GM18526 (cell line): ENCODE measurements around the gene TTC39C.

ENCODE experiments used
- POLR2A ChIP-seq: IDR thresholded peaks from 3 replicates; pipeline ENCODE4 v1.6.1; 2011; ENCODE audit not compliant: insufficient read length; ENCODE audit errors: extremely low read depth

The TTC39C gene

DNA sequence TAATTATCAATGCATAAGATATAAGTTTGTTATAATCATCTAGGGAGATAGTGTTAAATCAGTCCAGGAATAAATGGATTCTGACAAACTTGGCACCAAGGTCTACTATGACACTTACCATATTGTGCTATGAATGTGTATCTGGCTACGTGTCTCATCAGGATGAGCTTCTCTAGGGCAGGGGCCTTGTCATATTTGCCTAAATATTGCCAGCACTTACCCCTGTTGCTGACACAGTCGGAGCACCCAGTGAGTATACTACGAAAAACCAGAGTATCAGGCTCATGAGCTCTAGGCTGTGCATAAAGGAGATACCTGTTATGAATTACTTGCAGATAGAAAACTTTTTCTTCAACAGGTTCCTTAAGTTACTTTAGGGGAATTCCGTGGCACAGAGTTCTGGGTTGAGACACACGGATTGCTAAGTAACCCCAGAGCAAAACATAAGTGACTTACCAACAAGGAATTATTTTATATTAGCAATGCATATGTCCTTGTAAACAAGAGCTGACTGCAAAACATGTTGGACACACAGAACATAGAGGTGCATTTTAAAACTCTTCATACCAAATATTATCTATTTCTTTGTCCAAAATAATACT lies 7.7 kb upstream of the TTC39C start:
- no peak for TF ChIP-seq POLR2A

DNA sequence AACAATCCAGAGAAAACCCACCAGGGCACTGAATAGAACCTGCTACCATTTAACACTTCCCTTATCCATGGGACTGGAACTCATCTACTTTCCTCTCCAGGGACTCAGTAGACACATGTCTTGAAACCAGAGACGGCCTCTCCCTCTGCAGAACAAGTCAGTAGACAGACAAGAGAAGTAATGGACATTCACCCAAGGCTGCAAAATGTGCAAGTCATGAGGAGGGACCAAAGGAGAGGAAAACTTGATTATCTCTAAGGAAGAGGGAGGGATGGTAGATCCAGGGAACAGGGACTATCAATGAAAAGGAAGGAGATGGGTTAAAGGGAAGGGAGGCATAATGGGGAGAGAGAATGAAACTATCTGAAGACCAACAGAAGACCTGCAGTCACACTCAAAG lies 5.3 kb upstream of the TTC39C start:
- no peak for TF ChIP-seq POLR2A

DNA sequence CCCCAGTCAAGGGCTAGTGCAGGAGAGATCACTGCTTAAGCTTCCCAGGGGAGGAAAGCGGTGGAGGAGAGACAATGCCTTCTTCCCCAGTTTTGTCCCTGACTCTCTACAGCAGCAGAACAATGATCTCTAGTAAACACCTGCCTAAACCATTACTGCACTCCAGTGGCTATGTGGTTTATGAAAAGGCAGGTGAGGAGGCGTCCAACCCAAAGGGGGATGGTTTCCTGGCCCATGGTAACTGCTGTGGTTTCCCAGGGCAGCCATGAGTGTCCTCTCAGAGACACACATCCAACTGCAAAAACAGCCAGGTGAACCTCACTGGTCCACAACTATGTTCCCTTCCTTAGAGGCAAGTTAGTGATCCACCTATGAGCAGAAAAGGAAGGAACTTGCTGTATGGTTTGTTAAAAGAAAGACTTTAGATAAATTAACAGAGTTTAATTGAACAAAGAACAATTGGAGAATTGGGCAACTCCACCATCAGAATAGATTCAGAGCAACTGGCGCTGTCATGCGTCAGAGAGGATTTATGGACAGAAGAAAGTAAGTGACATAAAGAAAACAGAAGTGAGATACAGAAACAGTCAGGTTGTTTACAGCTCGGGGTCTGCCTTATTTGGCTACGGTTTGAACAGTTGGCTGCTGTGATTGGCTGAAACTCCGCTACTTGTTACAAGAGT lies 4.8 kb upstream of the TTC39C start:
- TF ChIP-seq POLR2A: no peak

DNA sequence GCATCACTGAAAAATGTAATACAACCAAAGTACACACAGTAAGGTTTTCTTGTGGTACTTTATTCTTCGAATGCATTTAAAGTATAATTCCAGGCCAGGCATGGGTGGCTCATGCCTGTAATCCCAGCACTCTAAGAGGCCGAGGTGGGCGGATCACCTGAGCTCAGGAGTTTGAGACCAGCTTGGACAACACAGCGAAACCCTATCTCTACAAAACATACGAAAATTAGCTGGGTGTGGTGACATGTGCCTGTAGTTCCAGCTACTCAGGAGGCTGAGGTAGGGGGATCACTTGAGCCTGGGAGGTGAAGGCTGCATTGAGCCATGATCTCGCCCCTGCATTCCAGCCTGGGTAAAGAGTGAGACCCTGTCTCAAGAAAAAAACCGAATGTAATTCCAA lies 3.9 kb upstream of the TTC39C start:
- no peak for TF ChIP-seq POLR2A

DNA sequence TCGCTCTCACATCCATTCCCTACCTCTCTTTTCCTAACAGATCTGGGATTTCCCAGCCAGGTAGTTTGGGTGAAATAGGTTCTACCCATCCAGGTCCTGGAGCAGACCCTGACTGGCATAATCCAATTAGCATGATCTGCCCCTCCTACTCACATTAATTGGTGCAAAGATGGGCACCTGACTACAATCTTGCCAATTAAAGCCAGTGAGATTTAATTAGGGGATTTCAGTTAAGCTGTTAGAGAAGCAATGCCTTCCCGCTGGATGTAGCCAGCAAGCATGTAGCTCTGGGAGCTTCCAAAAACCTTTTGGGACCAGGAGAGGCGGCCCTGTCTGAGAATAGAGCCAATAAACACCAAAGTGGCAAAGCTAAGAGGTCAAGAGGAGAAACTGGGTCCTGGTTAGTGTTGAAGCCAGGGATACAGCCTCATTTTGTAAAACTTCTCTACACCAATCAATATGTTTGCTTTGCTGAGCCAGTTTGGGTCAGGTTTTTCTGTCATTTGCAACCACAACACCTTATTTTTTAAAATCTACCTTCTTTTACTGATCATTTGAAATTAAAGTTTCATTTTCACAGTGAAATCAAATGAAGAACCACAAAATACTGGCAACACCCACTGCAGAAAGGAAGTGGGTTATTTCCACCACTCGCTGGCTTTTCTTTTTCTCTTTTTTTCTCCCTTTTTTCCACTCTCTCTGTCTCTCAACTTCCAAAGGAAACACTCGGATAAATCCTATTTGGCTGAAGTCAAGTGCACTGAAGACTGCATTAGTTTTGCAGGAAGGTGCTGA lies 3.2 kb upstream of the TTC39C start:
- TF ChIP-seq POLR2A: no peak

DNA sequence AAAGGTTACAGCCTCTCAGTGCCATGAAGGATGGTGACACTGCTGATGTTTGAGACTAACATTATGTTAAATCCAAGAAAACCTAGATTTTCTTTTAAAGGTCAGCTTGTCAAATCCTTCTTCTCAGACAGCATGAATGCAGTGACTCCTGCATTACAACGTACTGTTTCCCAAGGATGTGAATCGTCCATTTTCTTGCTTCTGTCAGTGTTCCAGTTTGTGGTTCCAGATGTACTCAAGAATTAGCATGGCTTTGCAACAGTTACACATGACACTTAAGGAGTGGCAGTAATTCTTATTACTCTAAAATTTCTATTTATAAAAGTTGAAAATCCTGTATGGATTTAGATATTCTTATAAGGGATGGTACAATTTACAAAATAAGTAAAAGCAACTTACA lies 1.5 kb upstream of the TTC39C start:
- no peak for TF ChIP-seq POLR2A

DNA sequence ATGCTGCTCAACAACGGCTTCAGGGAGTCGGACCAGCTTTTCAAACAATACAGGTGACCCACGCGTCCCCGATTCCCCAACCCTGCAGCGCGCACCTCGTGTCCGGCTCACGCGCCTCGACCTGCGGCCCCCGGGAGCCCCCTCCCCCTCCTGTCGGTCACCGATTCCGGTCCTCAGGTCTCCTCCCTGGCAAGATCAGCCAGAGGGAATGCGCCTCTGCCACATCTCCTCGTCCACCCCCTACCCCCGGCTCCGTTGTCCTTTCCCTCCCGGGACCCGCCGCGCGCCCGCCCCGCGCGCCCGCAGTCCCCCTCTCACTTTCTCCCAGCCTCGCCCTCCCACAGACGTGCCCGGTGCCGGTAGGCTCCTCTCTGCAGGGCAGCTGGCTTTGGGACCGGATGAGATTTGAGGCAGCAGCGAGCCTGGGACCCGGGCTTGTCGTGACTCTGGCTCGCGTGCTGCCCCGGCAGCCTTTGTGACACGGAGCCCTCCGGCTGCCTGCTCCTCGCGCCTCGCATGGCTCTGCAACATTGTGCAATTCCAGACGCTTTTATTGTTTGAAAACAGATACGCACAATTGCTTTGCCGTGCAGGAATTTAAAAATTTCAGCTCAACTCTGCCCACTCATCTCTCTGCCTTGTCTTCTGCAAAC lies 558 bp downstream of the TTC39C start:
- no peak for TF ChIP-seq POLR2A

DNA sequence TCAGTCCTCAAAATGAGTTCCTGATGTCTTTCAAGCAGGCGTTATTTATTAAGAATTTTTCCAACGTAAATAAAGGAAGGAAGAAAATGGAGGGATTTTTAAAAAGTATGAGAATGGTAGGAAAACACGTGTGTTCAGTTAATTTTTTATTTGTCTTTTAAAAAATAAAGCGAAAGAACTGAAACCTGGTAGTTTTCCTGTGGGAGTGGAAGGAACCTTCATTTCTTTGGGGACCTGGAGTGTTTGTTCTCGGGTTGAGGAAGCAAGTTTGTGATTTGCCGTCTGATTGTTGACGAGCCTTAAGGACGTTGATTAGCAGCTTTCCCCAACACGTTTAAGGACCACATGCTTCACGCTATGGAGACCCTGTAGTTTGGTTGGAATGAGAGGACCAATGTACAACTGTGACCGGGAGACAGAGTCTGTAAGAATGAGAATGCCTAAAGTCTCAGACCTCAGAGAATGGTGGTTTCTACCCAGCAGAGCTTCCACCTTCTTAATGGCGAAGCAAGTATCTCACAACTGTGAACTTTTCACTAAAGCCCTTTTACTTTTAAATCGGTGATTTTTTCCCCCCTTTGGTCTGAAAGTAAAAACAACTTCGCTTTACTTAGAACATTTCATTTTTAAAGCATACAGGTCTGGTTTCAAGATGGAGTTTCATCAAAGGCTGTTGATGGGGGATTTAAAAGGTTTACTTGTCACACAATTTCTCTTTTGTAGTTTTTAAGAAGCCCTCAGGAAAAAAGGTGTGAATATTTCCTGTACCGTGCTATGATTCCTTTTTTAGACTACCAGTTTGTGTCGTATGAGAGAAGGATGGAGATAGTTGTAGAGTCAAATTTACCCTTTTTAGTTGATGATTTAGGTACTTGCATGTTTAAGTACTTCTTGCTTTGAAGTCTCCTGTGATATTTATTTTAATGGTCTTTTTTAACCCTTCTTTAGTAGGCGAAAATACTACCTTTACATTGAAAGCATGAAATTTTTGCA lies 1.4 kb downstream of the TTC39C start:
- no peak for TF ChIP-seq POLR2A

DNA sequence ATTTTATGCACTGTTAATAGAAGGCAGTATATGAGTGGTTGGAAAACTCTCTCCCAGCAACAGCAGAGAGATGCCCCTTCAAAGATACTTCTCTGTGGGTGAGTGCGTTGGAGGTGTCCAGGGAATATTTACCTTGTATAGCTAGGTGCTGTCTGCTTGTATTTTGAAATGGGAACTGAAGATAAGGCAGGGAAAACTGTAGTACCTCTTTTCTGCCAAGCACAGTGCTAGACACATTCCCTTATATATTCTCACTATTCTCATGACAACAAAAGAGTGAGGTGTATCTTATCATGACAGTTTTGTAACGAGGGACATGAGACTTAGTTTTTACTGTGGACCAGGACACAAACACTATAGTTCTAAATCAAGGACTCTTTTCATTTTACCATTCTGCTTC lies 2.1 kb downstream of the TTC39C start:
- no peak for TF ChIP-seq POLR2A

DNA sequence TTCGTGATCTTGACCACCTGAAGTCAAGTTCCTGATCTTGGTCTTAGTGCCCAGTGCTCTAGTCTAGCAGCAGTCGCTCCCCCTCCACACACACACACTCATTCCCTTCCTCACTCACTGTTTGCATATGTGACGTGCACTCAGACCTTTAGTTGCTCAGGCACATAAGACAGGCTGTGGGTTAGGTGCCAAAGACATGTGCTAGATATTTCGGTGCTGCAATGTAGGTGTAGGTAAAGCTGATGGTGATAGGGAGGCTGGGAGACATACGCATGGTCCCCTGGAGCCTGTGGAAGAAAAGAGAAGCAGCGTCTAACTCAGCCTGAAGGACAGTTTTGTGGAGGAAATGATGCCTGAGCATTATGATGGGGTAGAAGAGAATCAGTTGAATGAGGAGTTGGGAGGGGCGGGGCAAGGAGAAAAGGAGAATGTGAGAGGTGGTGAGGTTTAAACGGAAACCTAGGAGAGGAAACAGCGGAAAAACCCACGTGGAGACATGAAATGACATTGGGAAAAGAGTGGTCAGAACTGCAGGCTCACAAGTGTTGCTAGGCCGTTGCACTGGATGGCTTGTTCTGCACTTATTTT lies 3.8 kb downstream of the TTC39C start:
- TF ChIP-seq POLR2A: no peak

DNA sequence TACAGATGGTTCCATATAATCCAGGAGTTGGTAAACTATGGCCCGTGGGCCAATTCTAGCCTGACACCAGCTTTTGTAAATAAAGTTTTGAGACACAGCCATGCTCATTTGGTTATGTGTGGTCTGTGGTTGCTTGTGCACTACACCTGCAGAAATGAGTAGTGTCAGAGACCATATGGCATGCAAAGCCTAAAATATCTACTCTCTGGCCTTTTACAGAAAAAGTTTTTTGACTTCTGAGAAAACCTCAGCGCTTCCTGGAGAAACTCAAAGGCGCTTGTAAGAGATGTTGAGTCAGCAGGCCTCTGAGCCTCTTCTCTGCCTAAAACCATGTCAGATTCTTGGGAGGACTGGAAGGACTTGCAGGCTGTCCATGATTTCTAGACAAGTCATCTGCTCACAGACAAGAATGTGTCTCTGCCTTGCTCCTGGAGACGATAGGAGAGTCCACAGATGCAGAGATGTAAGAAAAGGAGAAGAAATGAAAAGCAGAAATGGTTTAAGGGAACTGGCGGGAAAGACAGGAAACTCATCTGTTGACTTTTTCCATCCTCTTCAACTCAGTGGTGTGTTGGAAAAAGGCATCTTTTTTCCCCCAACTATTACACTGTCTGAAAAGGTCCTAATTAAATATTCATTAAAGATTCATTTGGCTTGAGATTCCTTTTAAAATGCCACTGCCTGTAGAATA lies 5.2 kb downstream of the TTC39C start:
- TF ChIP-seq POLR2A: no peak

DNA sequence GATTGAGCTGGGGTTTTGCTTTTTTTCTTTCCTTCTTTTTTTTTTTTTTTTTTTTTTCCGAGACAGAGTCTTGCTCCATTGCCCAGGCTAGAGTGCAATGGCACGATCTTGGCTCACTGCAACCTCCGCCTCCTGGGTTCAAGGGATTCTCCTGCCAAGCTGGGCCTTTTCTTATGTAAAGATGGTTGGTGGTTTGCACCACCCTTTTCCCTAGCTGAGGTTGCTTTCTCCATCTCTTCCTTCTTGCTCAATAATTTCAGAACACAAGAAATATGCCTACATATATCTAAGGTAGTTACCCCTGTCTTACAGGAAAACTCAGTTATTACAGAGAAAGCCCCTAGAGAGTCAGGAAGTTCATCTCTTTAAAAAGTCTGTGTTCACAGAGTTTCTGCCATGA lies 7.0 kb downstream of the TTC39C start:
- no peak for TF ChIP-seq POLR2A

DNA sequence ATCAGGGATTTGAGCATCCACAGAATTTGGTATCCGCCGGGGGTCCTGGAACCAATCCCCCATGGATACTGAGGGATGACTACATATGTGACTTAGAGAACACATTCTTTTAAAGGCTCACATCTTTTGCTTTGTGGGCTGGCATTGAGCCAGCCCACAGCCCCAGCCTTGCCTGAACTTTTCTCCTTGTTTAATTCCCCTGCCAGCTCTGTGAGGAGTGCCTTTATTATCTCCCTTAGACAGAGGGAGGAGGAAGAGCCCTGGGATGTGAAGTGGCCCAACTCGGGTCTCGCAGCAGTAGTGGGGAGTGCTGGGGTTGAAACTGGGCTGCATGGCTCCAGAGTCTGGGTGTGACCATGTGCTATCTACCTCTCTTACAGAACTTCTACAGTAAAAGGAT lies 7.6 kb downstream of the TTC39C start:
- TF ChIP-seq POLR2A: no peak
